Aortic smooth muscle cell (primary cell): ENCODE measurements around the gene TGM1. TPM values are rescaled to one million over a fixed set of nuclear protein-coding genes. Genes with fewer than 3 reads are reported as not detected.

Experiments used
- total RNA-seq: library from RNA; depleted of rRNA; stranded (reverse); fragments of >200 nt; gene quantifications from 2 replicates; pipeline ENCODE4 v1.2.3, GENCODE V29; 2014

The TGM1 gene
- 0.25 and 0.40 TPM in 2 replicates for total RNA-seq

GRCh38 chr14:24262821-24263733 is at the start of gene TGM1:
Gene TGM1, minus strand, starts transcription at chr14:24263177. Its CDS starts 825 bp downstream, at chr14:24262352.

GRCh38 chr14:24310646-24311604 is 47.9 kb upstream of the TGM1 start, which contains the start of gene LTB4R:
Gene LTB4R, plus strand, starts transcription at chr14:24311502. Its CDS starts 4,150 bp downstream, at chr14:24315652.

GRCh38 chr14:24309538-24310264 is 46.7 kb upstream of the TGM1 start, which contains the start of gene LTB4R2:
Gene LTB4R2, plus strand, starts transcription at chr14:24310140. Its CDS starts 525 bp downstream, at chr14:24310665.

GRCh38 chr14:24307575-24308341 is 44.8 kb upstream of the TGM1 start, which contains the start of gene CIDEB:
Gene CIDEB, minus strand, starts transcription at chr14:24307977. Its CDS starts 119 bp downstream, at chr14:24307858.

GRCh38 chr14:24299255-24300191 is 36.5 kb upstream of the TGM1 start, which contains the start of the genes DHRS1 and NOP9:
Gene DHRS1, minus strand, starts transcription at chr14:24299780. Its CDS starts 674 bp downstream, at chr14:24299106.
Gene NOP9, plus strand, starts transcription at chr14:24299850. Its CDS starts 105 bp downstream, at chr14:24299955.

GRCh38 chr14:24271134-24271833 is 8.3 kb upstream of the TGM1 start, which contains the start of gene RABGGTA:
Gene RABGGTA, minus strand, starts transcription at chr14:24271597. Its CDS starts 482 bp downstream, at chr14:24271115.

GRCh38 chr14:24232645-24233537 is 30.1 kb downstream of the TGM1 start, which contains the start of gene GMPR2:
Gene GMPR2, plus strand, starts transcription at chr14:24232929. Its CDS starts 325 bp downstream, at chr14:24233254.

GRCh38 chr14:24232121-24232644 is 30.8 kb downstream of the TGM1 start, which contains the start of gene NEDD8:
Gene NEDD8, minus strand, starts transcription at chr14:24232367. Its CDS starts 100 bp downstream, at chr14:24232267.

GRCh38 chr14:24215495-24216344 is 47.3 kb downstream of the TGM1 start, which contains the start of gene MDP1:
Gene MDP1, minus strand, starts transcription at chr14:24216066. Its CDS starts 111 bp downstream, at chr14:24215955.

GRCh38 chr14:24212924-24213865 is 49.8 kb downstream of the TGM1 start, which contains the start of gene CHMP4A:
Gene CHMP4A, minus strand, starts transcription at chr14:24213488. Its CDS starts 49 bp downstream, at chr14:24213439.

Other genes starting within 250 kb of the TGM1 start
- gene CARMIL3, start 211.2 kb downstream of the TGM1 start, total RNA-seq = under 0.01 TPM in 1 of 2 replicates, not detected in the other
- gene CPNE6, start 191.6 kb downstream of the TGM1 start, total RNA-seq = not detected in 2 replicates
- gene PCK2, start 168.9 kb downstream of the TGM1 start, total RNA-seq = 8.6 and 10.2 TPM in 2 replicates
- gene DCAF11, start 148.4 kb downstream of the TGM1 start, total RNA-seq = 63.2 and 68.4 TPM in 2 replicates
- gene NRL, start 148.2 kb downstream of the TGM1 start, total RNA-seq = 0.75 and 0.79 TPM in 2 replicates
- 0.13 and 0.19 TPM in 2 replicates for gene FITM1, start 132.5 kb downstream of the TGM1 start, total RNA-seq
- 97.5 and 122 TPM in 2 replicates for gene PSME1, start 127.0 kb downstream of the TGM1 start, total RNA-seq
- 19.2 and 29.5 TPM in 2 replicates for gene EMC9, start 121.6 kb downstream of the TGM1 start, total RNA-seq
- 114 and 116 TPM in 2 replicates for gene PSME2, start 116.6 kb downstream of the TGM1 start, total RNA-seq
- gene RNF31, start 115.7 kb downstream of the TGM1 start, total RNA-seq = 31.8 and 33.7 TPM in 2 replicates
- gene IRF9, start 101.9 kb downstream of the TGM1 start, total RNA-seq = 102 and 108 TPM in 2 replicates
- gene REC8, start 91.1 kb downstream of the TGM1 start, total RNA-seq = 0.66 and 1.4 TPM in 2 replicates
- gene IPO4, start 74.4 kb downstream of the TGM1 start, total RNA-seq = 32.3 and 46.9 TPM in 2 replicates
- gene TM9SF1, start 67.7 kb downstream of the TGM1 start, total RNA-seq = 52.8 and 58.4 TPM in 2 replicates
- 0.19 TPM in 1 of 2 replicates, not detected in the other for gene TSSK4, start 57.5 kb downstream of the TGM1 start, total RNA-seq
- gene CHMP4A, start 49.7 kb downstream of the TGM1 start, total RNA-seq = 25.6 and 31.3 TPM in 2 replicates
- 17.4 and 21.1 TPM in 2 replicates for gene MDP1, start 47.1 kb downstream of the TGM1 start, total RNA-seq
- gene NEDD8, start 30.8 kb downstream of the TGM1 start, total RNA-seq = 300 and 324 TPM in 2 replicates
- 93.1 and 102 TPM in 2 replicates for gene GMPR2, start 30.2 kb downstream of the TGM1 start, total RNA-seq
- gene TINF2, start 20.6 kb downstream of the TGM1 start, total RNA-seq = 51.5 and 55.1 TPM in 2 replicates
- gene RABGGTA, start 8.4 kb upstream of the TGM1 start, total RNA-seq = 20.0 and 21.7 TPM in 2 replicates
- 14.5 and 20.0 TPM in 2 replicates for gene DHRS1, start 36.6 kb upstream of the TGM1 start, total RNA-seq
- gene NOP9, start 36.7 kb upstream of the TGM1 start, total RNA-seq = 16.8 and 22.3 TPM in 2 replicates
- gene CIDEB, start 44.8 kb upstream of the TGM1 start, total RNA-seq = 0.68 and 1.1 TPM in 2 replicates
- gene LTB4R2, start 47.0 kb upstream of the TGM1 start, total RNA-seq = 2.0 and 2.6 TPM in 2 replicates
- gene LTB4R, start 48.3 kb upstream of the TGM1 start, total RNA-seq = 0.75 and 1.1 TPM in 2 replicates
- gene ADCY4, start 71.9 kb upstream of the TGM1 start, total RNA-seq = 2.6 and 2.9 TPM in 2 replicates
- gene RIPK3, start 76.8 kb upstream of the TGM1 start, total RNA-seq = 0.19 and 0.40 TPM in 2 replicates
- 32.8 and 34.5 TPM in 2 replicates for gene NFATC4, start 105.0 kb upstream of the TGM1 start, total RNA-seq
- 4.1 and 6.5 TPM in 2 replicates for gene NYNRIN, start 135.8 kb upstream of the TGM1 start, total RNA-seq
- 3.0 and 4.5 TPM in 2 replicates for gene CBLN3, start 166.5 kb upstream of the TGM1 start, total RNA-seq
- gene KHNYN, start 166.8 kb upstream of the TGM1 start, total RNA-seq = 48.1 and 48.2 TPM in 2 replicates
- gene SDR39U1, start 179.6 kb upstream of the TGM1 start, total RNA-seq = 10.1 and 15.1 TPM in 2 replicates
- gene CMA1, start 245.1 kb upstream of the TGM1 start, total RNA-seq = not detected in 2 replicates